Upper lobe of right lung (tissue), 1 donor: ENCODE measurements around the gene TMEM171. TPM values are rescaled to one million over a fixed set of nuclear protein-coding genes. Genes with fewer than 3 reads are reported as not detected.

Experiments used
- ATAC-seq: fragments of 200-7000 bp; cut with Tn5 transposase; one replicate; pipeline ENCODE4 v1.9.1; 2020; ENCODE audit warnings: mild to moderate bottlenecking, moderate library complexity
- DNase-seq: peaks from one replicate; pipeline ENCODE4 v3.0.0-alpha.2; 2020
- H3K27ac ChIP-seq: fragments of 200-600 bp; one replicate; pipeline ENCODE4 v1.8.0; 2022
- H3K27me3 ChIP-seq: fragments of 200-600 bp; one replicate; pipeline ENCODE4 v1.8.0; 2022; ENCODE audit warnings: mild to moderate bottlenecking
- H3K36me3 ChIP-seq: fragments of 200-600 bp; one replicate; pipeline ENCODE4 v1.8.0; 2022
- H3K4me1 ChIP-seq: fragments of 200-600 bp; one replicate; pipeline ENCODE4 v1.8.0; 2022
- H3K4me3 ChIP-seq: fragments of 200-600 bp; one replicate; pipeline ENCODE4 v1.8.0; 2022; ENCODE audit warnings: mild to moderate bottlenecking
- H3K9me3 ChIP-seq: fragments of 200-600 bp; one replicate; pipeline ENCODE4 v1.8.0; 2022
- CTCF ChIP-seq: fragments of 200-600 bp; IDR thresholded peaks from one replicate; pipeline ENCODE4 v1.8.0; 2022; ENCODE audit warnings: antibody characterized with exemption
- intact Hi-C: fragments of 100-400 bp; cut with DNase I; formaldehyde crosslinking; loops from one replicate; pipeline ENCODE4 v1.11.0; 2022
- total RNA-seq: library from RNA; stranded (reverse); fragmentation: NEBNext Ultra II Directional; extraction: Animal tissue kit (Norgen Biotek cat#: 25700); gene quantifications from one replicate; pipeline ENCODE4 v1.2.1, GENCODE V29; 2021
- donor health status: DM: no; HTN: yes; CAD: no; lungs with severe emphysema.

The TMEM171 gene
- total RNA-seq, 1 donor from 2014 or later: 0.43 TPM

GRCh38 chr5:73142035-73142434 lies 21.7 kb downstream of the TMEM171 start:
- ATAC-seq: no peak
- Histone ChIP-seq H3K27ac (no peak overlapping the region), H3K4me1 (no peaks in the 10 kb centered on the region), H3K9me3 (no peaks in the 10 kb centered on the region), H3K27me3 (no peaks in the 10 kb centered on the region), H3K4me3 (no peak overlapping the region), H3K36me3 (no peaks in the 10 kb centered on the region)
- DNase-seq: no peak
- intact Hi-C loops: no loop called here
- no peak for TF ChIP-seq CTCF

- Histone ChIP-seq H3K36me3 (no peaks in the 10 kb centered on the region), H3K27me3 (no peaks in the 10 kb centered on the region), H3K4me3 (no peak overlapping the region), H3K4me1 (no peaks in the 10 kb centered on the region), H3K9me3 (no peaks in the 10 kb centered on the region), H3K27ac (no peak overlapping the region)
- no peak for TF ChIP-seq CTCF
- intact Hi-C loops: no loop called here
- no peak for DNase-seq
- ATAC-seq: no peak
These were observed 23.3 kb downstream of the TMEM171 start for GRCh38 chr5:73143716-73144115.

- Histone ChIP-seq H3K9me3 (no peaks in the 10 kb centered on the region), H3K36me3 (no peaks in the 10 kb centered on the region), H3K27ac (no peak overlapping the region), H3K4me3 (no peak overlapping the region), H3K27me3 (no peaks in the 10 kb centered on the region), H3K4me1 (no peaks in the 10 kb centered on the region)
- DNase-seq (no peak), ATAC-seq (no peak)
- TF ChIP-seq CTCF: no peak
- intact Hi-C loops: no loop called here
These were observed 29.2 kb downstream of the TMEM171 start for GRCh38 chr5:73149540-73149939.

GRCh38 chr5:73150876-73151275 lies 30.5 kb downstream of the TMEM171 start:
- intact Hi-C loops: no loop called here
- TF ChIP-seq CTCF: no peak
- no peaks in the 10 kb centered on the region for H3K27me3 ChIP-seq
- H3K4me3 ChIP-seq: no peak overlapping the region
- no peaks in the 10 kb centered on the region for H3K9me3 ChIP-seq
- H3K4me1 ChIP-seq: no peaks in the 10 kb centered on the region
- no peak overlapping the region for H3K27ac ChIP-seq
- no peak for DNase-seq
- H3K36me3 ChIP-seq: no peaks in the 10 kb centered on the region
- no peak for ATAC-seq

GRCh38 chr5:73151766-73152410 lies 31.5 kb downstream of the TMEM171 start:
- intact Hi-C loops: no loop called here
- ATAC-seq (no peak), DNase-seq (no peak)
- H3K9me3 ChIP-seq: no peaks in the 10 kb centered on the region
- no peaks in the 10 kb centered on the region for H3K27me3 ChIP-seq
- no peaks in the 10 kb centered on the region for H3K4me1 ChIP-seq
- H3K4me3 ChIP-seq: no peak overlapping the region
- no peak for TF ChIP-seq CTCF
- H3K27ac ChIP-seq: no peak overlapping the region
- H3K36me3 ChIP-seq: no peaks in the 10 kb centered on the region
